Liver (tissue), 3 donors: ENCODE data around the gene IL12RB1.
A peak's percentile ranks its signal among the peaks of the same experiment; 100 is the strongest.

ENCODE experiments used
- ATF3 ChIP-seq: IDR thresholded peaks from 2 replicates; pipeline ENCODE4 v1.6.1; 2016; ENCODE audit warnings: antibody characterized with exemption
- CTCF ChIP-seq: fragments of 150-350 bp; IDR thresholded peaks from 2 replicates; pipeline ENCODE4 v1.5.1; 2017; ENCODE audit warnings: improper control_type of control experiment, low read depth, low read length; ENCODE audit not compliant: missing input control
- EGR1 ChIP-seq, 2 donors: IDR thresholded peaks; 2 replicates each; pipeline ENCODE4 v1.6.1; 2016 to 2018; ENCODE audit warnings: antibody characterized with exemption in 2 of 2, low read depth in 2 of 2
- FOXA2 ChIP-seq: IDR thresholded peaks from 2 replicates; pipeline ENCODE4 v1.6.1; 2016; ENCODE audit warnings: antibody characterized with exemption
- GABPA ChIP-seq, 2 donors: IDR thresholded peaks in 1 of 2; conservative IDR thresholded peaks in 1 of 2; 2 replicates each; pipeline ENCODE4 v1.6.1; 2016; ENCODE audit warnings: antibody characterized with exemption in 2 of 2, mild to moderate bottlenecking in 1 of 2, moderate library complexity in 1 of 2
- HNF4G ChIP-seq: IDR thresholded peaks from 2 replicates; pipeline ENCODE4 v1.6.1; 2016; ENCODE audit warnings: antibody characterized with exemption
- JUND ChIP-seq, 2 donors: IDR thresholded peaks; 2 replicates each; pipeline ENCODE4 v1.6.1; 2016; ENCODE audit warnings: antibody characterized with exemption in 2 of 2
- MAX ChIP-seq: IDR thresholded peaks from 2 replicates; pipeline ENCODE4 v1.6.1; 2016; ENCODE audit warnings: antibody characterized with exemption
- RAD21 ChIP-seq, 2 donors: IDR thresholded peaks; 2 replicates each; pipeline ENCODE4 v1.6.1; 2016; ENCODE audit warnings: antibody characterized with exemption in 2 of 2, mild to moderate bottlenecking in 2 of 2
- REST ChIP-seq: IDR thresholded peaks from 2 replicates; pipeline ENCODE4 v1.6.1; 2016; ENCODE audit warnings: antibody characterized with exemption, mild to moderate bottlenecking
- TAF1 ChIP-seq: conservative IDR thresholded peaks from 2 replicates; pipeline ENCODE4 v1.6.1; 2016; ENCODE audit warnings: antibody characterized with exemption, mild to moderate bottlenecking
- donor health status: healthy.
- donor health status: healthy.

- no peak for TF ChIP-seq REST
- peak; percentile 4 for TF ChIP-seq CTCF
- no peak for TF ChIP-seq EGR1 (IDR thresholded peaks at IDR 0.05; ENCODE audit: low read depth in 2 of 2)
- no peak for TF ChIP-seq MAX
- TF ChIP-seq JUND (IDR thresholded peaks at IDR 0.05) = no peak
- no peak for TF ChIP-seq FOXA2
- TF ChIP-seq TAF1 = no peak
- no peak for TF ChIP-seq ATF3
- TF ChIP-seq HNF4G = no peak
- TF ChIP-seq GABPA (IDR thresholded peaks at IDR 0.05 in 1 of 2, conservative IDR thresholded peaks at IDR 0.05 in 1 of 2) = no peak
- TF ChIP-seq RAD21 (IDR thresholded peaks at IDR 0.05) = peak; percentile 17 to 59
Observed at GRCh38 chr19:18063463-18063862, 23.3 kb downstream of the IL12RB1 start.
